ENCODE data around the gene CTTNBP2. TPM values are rescaled to one million over a fixed set of nuclear protein-coding genes. Genes with fewer than 3 reads are reported as not detected.

CTTNBP2 gene
- total and polyA plus RNA-seq, 2 of the 13 experiments (the other 11 are each of a cell fraction or from before 2014, with no cell fraction given): not detected

DNA sequence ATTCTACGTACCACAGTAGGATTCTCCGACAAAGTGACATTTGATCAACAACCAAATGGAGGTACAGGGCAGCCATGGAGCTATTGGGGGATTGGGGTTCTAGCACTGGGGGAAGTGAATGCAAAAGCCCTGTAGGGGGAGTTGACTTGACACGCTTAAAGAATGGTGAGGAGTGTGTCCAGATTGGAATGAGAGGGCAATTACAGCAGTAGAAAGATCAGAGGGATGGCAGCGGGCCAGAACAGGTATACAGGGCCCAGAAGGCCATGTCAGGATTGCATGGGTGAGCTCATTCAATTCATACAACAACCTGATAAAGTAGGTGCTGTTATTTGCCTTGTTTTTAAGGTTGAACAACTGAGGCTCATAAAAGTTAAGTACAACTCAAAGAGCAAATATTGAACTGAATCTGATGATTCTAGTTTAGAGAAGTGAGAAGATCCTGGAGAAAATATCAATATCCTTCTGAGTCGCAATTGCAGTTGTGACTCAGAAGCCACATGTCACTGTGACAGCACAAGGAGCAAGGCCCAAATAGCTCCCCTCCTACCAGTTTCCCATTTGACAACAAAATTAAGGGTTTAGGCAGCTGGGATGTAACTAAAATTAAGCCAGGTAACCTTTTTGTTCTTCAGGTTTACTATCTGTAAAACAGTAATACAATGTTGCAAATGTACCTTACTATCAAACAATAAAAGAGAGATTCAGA, 28.0 kb upstream of the CTTNBP2 start (continued):
- TF ChIP-seq TCF12 (IDR thresholded peaks at IDR 0.05) (no peak), TCF12 (CRISPR knock-in tag; IDR thresholded peaks at IDR 0.05) (no peak), ZNF3 (CRISPR knock-in tag; IDR thresholded peaks at IDR 0.05) (no peak), ZNF343 (CRISPR knock-in tag; IDR thresholded peaks at IDR 0.05) (no peak)

DNA sequence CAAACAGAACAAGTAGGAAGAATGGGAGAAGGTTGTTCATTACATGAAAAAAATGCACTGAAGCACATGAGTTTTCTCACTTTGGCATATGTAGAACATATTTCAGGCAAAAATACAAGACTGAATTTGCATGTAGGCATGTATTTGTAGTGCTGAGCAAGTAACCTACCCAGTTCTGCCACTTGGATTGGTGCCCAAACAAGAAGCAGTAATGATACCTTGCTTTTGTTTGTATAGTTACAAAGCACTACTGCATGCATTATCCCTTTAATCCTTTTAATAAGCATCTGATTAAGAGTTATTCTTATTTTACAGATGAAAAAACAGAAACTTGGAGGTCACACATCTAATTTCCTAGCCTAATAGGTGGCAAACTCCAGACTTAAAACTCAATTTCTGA, 23.1 kb upstream of the CTTNBP2 start:
- Histone ChIP-seq H2AFZ (ENCODE audit: low read length) (no peak overlapping the region), H3K9ac (ENCODE audit: insufficient read depth, low read depth, low read length) (no peak overlapping the region), H3K79me2 (ENCODE audit: insufficient read depth, low read length) (no peaks in the 10 kb centered on the region), H3K9me3 (ENCODE audit: low read length) (no peaks in the 10 kb centered on the region), H4K20me1 (ENCODE audit: insufficient read depth, low read length) (no peaks in the 10 kb centered on the region), H3K4me2 (ENCODE audit: low read depth, low read length) (no peak overlapping the region), H3K27ac (ENCODE audit: extremely low read length, insufficient read depth, low read length) (no peak overlapping the region), H3K27me3 (ENCODE audit: control insufficient read depth in 1 of 2, insufficient read depth in 2 of 2, low read length in 2 of 2) (no peaks in the 10 kb centered on the region), H3K4me1 (ENCODE audit: insufficient read depth, low read length) (no peaks in the 10 kb centered on the region), H3K4me3 (replicated peaks in 1 of 3; ENCODE audit: insufficient read depth in 1 of 3, low read depth in 2 of 3, low read length in 3 of 3) (no peak overlapping the region), H3K36me3 (replicated peaks in 1 of 2; ENCODE audit: control insufficient read depth in 1 of 2, insufficient read depth in 2 of 2, low read length in 2 of 2) (no peaks in the 10 kb centered on the region)
- BruUV-seq (replicated peaks): no TSS peak
- FAIRE-seq (no peak), ATAC-seq (no peak), DNase-seq (ENCODE audit: low spot score) (no peak)
- TF ChIP-seq ZZZ3 (CRISPR knock-in tag; IDR thresholded peaks at IDR 0.05; ENCODE audit: borderline replicate concordance) (no peak), NR2C2 (CRISPR knock-in tag; IDR thresholded peaks at IDR 0.05; ENCODE audit: borderline replicate concordance) (no peak), SYNCRIP (IDR thresholded peaks at IDR 0.05; ENCODE audit: insufficient read depth, low read depth, low read length) (no peak), RORA (CRISPR knock-in tag; IDR thresholded peaks at IDR 0.05) (no peak), MATR3 (CRISPR knock-in tag; IDR thresholded peaks at IDR 0.05) (no peak), ZNF235 (CRISPR knock-in tag; IDR thresholded peaks at IDR 0.05; ENCODE audit: borderline replicate concordance) (no peak), HIVEP1 (CRISPR knock-in tag; IDR thresholded peaks at IDR 0.05) (no peak)
- intact Hi-C loops (cut with micrococcal nuclease; ENCODE audit: unreplicated experiment): no loop called here
- ChIA-PET CTCF (ENCODE audit: low intra/inter-chr PET ratio, low total read pairs) (no interaction called here), POLR2A (no interaction called here)
- in situ Hi-C loops (cut with HindIII; ENCODE audit: extremely low pct_ligation_motif_present, low pct_unique_long_range_greater_than_20kb): no loop called here

All from HepG2 (cell line).